ENCODE data around the gene ADH6.

DNA sequence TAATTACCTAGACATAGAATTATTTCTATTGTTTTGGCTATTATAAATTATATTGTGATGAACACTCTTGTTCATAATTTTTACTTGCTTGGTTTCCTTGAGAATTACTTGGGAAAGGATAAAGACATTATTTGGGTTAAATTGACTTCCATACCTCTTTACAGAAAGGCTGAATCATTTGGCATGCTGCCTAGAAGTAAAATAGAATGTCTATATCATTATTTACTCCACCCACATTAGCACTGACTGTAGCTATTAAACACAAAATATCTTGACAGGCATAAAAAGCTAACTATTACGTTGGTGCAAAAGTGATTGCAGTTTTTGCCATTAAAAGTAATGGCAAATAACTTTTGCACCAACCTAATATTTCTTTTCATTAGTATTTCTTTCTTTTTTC, 29.7 kb upstream of the ADH6 start:
- TF ChIP-seq, protein P1, sequence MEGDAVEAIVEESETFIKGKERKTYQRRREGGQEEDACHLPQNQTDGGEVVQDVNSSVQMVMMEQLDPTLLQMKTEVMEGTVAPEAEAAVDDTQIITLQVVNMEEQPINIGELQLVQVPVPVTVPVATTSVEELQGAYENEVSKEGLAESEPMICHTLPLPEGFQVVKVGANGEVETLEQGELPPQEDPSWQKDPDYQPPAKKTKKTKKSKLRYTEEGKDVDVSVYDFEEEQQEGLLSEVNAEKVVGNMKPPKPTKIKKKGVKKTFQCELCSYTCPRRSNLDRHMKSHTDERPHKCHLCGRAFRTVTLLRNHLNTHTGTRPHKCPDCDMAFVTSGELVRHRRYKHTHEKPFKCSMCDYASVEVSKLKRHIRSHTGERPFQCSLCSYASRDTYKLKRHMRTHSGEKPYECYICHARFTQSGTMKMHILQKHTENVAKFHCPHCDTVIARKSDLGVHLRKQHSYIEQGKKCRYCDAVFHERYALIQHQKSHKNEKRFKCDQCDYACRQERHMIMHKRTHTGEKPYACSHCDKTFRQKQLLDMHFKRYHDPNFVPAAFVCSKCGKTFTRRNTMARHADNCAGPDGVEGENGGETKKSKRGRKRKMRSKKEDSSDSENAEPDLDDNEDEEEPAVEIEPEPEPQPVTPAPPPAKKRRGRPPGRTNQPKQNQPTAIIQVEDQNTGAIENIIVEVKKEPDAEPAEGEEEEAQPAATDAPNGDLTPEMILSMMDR (conservative IDR thresholded peaks at IDR 0.05 in 1 of 2, IDR thresholded peaks at IDR 0.05 in 1 of 2; ENCODE audit: extremely low read depth in 1 of 2, insufficient read depth in 1 of 2, low read depth in 1 of 2, low read length in 2 of 2) = no peak
- TF ChIP-seq EZH2 (IDR thresholded peaks at IDR 0.05; ENCODE audit: borderline replicate concordance, low read length) = no peak
